K562 (cell line): ENCODE measurements around the gene SIRT2. TPM values are rescaled to one million over a fixed set of nuclear protein-coding genes. Genes with fewer than 3 reads are reported as not detected.

Source experiments
- DACH1 ChIP-seq: fragments of 450-650 bp; IDR thresholded peaks from 2 replicates; pipeline ENCODE4 v1.6.1; 2018; ENCODE audit not compliant: partially characterized antibody
- ESRRB ChIP-seq: fragments of 250-450 bp; sonication (Bioruptor Pico); IDR thresholded peaks from 2 replicates; pipeline ENCODE4 v1.5.0; 2020; ENCODE audit warnings: mild to moderate bottlenecking, moderate library complexity, borderline replicate concordance
- FOXM1 ChIP-seq, 2 experiments: fragments of 450-650 bp in 1 of 2; sonication (generic) in 1 of 2; formaldehyde crosslinking in 1 of 2; IDR thresholded peaks; 2 replicates each; pipeline versions ENCODE4 v1.6.1 to v1.9.0; 2017 to 2022; ENCODE audit warnings: low read depth in 2 of 2, mild to moderate bottlenecking in 2 of 2, missing genetic modification reagents in 1 of 2, moderate library complexity in 1 of 2
- LARP7 ChIP-seq: fragments of 450-650 bp; IDR thresholded peaks from 2 replicates; pipeline ENCODE4 v1.6.1; 2016
- MCM5 ChIP-seq: fragments of 450-650 bp; IDR thresholded peaks from 2 replicates; pipeline ENCODE4 v1.6.1; 2016; ENCODE audit warnings: low read depth
- MTF1 ChIP-seq: fragments of 250-450 bp; sonication (Bioruptor Pico); IDR thresholded peaks from 2 replicates; pipeline ENCODE4 v1.9.0; 2021; ENCODE audit warnings: moderate library complexity, mild to moderate bottlenecking, inconsistent platforms, borderline replicate concordance
- NEUROD1 ChIP-seq: fragments of 150-350 bp; IDR thresholded peaks from 2 replicates; pipeline ENCODE4 v1.6.1; 2014; ENCODE audit warnings: borderline replicate concordance, low read length, low read depth; ENCODE audit not compliant: partially characterized antibody
- NFATC3 ChIP-seq: fragments of 450-650 bp; IDR thresholded peaks from 2 replicates; pipeline ENCODE4 v1.6.1; 2017; ENCODE audit warnings: mild to moderate bottlenecking
- PHF20 ChIP-seq: fragments of 450-650 bp; IDR thresholded peaks from 2 replicates; pipeline ENCODE4 v1.6.1; 2018; ENCODE audit not compliant: partially characterized antibody
- SIN3A ChIP-seq, 2 experiments: fragments of 150-350 bp in 1 of 2; IDR thresholded peaks; 2 replicates each; pipeline ENCODE4 v1.6.1; 2011 to 2016; ENCODE audit warnings: borderline replicate concordance in 2 of 2, low read depth in 2 of 2, low read length in 2 of 2, mild to moderate bottlenecking in 2 of 2, moderate library complexity in 2 of 2; ENCODE audit not compliant: control insufficient read depth in 1 of 2
- SP1 ChIP-seq: sonication (generic); formaldehyde crosslinking; IDR thresholded peaks from 2 replicates; pipeline ENCODE4 v1.8.1; 2022; ENCODE audit warnings: mild to moderate bottlenecking, missing genetic modification reagents
- TCF3 ChIP-seq: sonication (generic); formaldehyde crosslinking; IDR thresholded peaks from 2 replicates; pipeline ENCODE4 v1.4.0; 2020; ENCODE audit warnings: mild to moderate bottlenecking, missing genetic modification reagents
- TFAP4 ChIP-seq: sonication (generic); formaldehyde crosslinking; IDR thresholded peaks from 2 replicates; pipeline ENCODE4 v1.8.0; 2022; ENCODE audit warnings: missing genetic modification reagents, mild to moderate bottlenecking, moderate library complexity, borderline replicate concordance
- polyA plus RNA-seq, 8 experiments: library from polyadenylated mRNA; depleted of rRNA in 4 of 8; stranded (reverse) in 5 of 8; unstranded in 3 of 8; fragments of >200 nt; fragmentation: Nextera tagmentation in 2 of 8; fragmentation: Illumina TruSeq in 1 of 8; extraction: Ambion mirVana in 2 of 8; extraction: Trizol in 1 of 8; gene quantifications; 2 replicates each; pipeline versions ENCODE4 v1.2.1 to v1.2.3, GENCODE V29; 2011 to 2014; ENCODE audit warnings: inconsistent platforms in 1 of 8, missing spikeins in 1 of 8
- total RNA-seq, 7 experiments: library from RNA; depleted of rRNA in 6 of 7; stranded (reverse); fragments of >200 nt in 6 of 7; fragmentation: Illumina TruSeq in 2 of 7; extraction: Trizol in 2 of 7; gene quantifications; 2 replicates each; pipeline versions ENCODE4 v1.2.1 to v1.2.3, GENCODE V29; 2011 to 2021; ENCODE audit warnings: low replicate concordance in 1 of 7
- TF ChIP-seq, protein P1 (sequence below): sonication (generic); formaldehyde crosslinking; IDR thresholded peaks from 2 replicates; pipeline ENCODE4 v1.8.1; 2023; ENCODE audit warnings: mild to moderate bottlenecking, missing genetic modification reagents
- TF ChIP-seq, protein P2 (sequence below): fragments of 450-650 bp; IDR thresholded peaks from 2 replicates; pipeline ENCODE4 v1.6.1; 2018; ENCODE audit warnings: mild to moderate bottlenecking, low read depth; ENCODE audit not compliant: partially characterized antibody
- TF ChIP-seq, protein P3 (sequence below), 2 experiments: IDR thresholded peaks in 1 of 2; conservative IDR thresholded peaks in 1 of 2; 2 replicates each; pipeline ENCODE4 v1.6.1; 2016; ENCODE audit warnings: low read depth in 2 of 2, mild to moderate bottlenecking in 1 of 2, missing compliant biosample characterization in 1 of 2, missing genetic modification characterization in 1 of 2, moderate library complexity in 1 of 2
- TF ChIP-seq, protein P4 (sequence below): fragments of 150-350 bp; conservative IDR thresholded peaks from 2 replicates; pipeline ENCODE4 v1.6.1; 2014; ENCODE audit warnings: low read length

SIRT2 gene
- total and polyA plus RNA-seq, 9 of the 15 experiments (the other 6 are each of a cell fraction or from before 2014, with no cell fraction given): 2.3 to 35.2 (median 22.9) TPM

- TF ChIP-seq, protein P1, sequence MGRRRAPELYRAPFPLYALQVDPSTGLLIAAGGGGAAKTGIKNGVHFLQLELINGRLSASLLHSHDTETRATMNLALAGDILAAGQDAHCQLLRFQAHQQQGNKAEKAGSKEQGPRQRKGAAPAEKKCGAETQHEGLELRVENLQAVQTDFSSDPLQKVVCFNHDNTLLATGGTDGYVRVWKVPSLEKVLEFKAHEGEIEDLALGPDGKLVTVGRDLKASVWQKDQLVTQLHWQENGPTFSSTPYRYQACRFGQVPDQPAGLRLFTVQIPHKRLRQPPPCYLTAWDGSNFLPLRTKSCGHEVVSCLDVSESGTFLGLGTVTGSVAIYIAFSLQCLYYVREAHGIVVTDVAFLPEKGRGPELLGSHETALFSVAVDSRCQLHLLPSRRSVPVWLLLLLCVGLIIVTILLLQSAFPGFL (CRISPR knock-in tag): no peak
- peak; percentile 55; the same call in 1 of the 2 replicates for TF ChIP-seq SP1 (CRISPR knock-in tag)
- TF ChIP-seq, protein P2, sequence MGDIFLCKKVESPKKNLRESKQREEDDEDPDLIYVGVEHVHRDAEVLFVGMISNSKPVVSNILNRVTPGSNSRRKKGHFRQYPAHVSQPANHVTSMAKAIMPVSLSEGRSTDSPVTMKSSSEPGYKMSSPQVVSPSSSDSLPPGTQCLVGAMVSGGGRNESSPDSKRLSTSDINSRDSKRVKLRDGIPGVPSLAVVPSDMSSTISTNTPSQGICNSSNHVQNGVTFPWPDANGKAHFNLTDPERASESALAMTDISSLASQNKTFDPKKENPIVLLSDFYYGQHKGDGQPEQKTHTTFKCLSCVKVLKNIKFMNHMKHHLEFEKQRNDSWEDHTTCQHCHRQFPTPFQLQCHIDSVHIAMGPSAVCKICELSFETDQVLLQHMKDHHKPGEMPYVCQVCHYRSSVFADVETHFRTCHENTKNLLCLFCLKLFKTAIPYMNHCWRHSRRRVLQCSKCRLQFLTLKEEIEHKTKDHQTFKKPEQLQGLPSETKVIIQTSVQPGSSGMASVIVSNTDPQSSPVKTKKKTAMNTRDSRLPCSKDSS: no peak
- no peak for TF ChIP-seq MTF1
- no peak for TF ChIP-seq NEUROD1
- TF ChIP-seq, protein P3, sequence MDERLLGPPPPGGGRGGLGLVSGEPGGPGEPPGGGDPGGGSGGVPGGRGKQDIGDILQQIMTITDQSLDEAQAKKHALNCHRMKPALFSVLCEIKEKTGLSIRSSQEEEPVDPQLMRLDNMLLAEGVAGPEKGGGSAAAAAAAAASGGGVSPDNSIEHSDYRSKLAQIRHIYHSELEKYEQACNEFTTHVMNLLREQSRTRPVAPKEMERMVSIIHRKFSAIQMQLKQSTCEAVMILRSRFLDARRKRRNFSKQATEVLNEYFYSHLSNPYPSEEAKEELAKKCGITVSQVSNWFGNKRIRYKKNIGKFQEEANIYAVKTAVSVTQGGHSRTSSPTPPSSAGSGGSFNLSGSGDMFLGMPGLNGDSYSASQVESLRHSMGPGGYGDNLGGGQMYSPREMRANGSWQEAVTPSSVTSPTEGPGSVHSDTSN (CRISPR knock-in tag; IDR thresholded peaks at IDR 0.05; ENCODE audit: low read depth): peak; percentile 90
- TF ChIP-seq, protein P3 (tag; conservative IDR thresholded peaks at IDR 0.05; ENCODE audit: low read depth): peak; percentile 100
- no peak for TF ChIP-seq DACH1
- TF ChIP-seq, protein P4, sequence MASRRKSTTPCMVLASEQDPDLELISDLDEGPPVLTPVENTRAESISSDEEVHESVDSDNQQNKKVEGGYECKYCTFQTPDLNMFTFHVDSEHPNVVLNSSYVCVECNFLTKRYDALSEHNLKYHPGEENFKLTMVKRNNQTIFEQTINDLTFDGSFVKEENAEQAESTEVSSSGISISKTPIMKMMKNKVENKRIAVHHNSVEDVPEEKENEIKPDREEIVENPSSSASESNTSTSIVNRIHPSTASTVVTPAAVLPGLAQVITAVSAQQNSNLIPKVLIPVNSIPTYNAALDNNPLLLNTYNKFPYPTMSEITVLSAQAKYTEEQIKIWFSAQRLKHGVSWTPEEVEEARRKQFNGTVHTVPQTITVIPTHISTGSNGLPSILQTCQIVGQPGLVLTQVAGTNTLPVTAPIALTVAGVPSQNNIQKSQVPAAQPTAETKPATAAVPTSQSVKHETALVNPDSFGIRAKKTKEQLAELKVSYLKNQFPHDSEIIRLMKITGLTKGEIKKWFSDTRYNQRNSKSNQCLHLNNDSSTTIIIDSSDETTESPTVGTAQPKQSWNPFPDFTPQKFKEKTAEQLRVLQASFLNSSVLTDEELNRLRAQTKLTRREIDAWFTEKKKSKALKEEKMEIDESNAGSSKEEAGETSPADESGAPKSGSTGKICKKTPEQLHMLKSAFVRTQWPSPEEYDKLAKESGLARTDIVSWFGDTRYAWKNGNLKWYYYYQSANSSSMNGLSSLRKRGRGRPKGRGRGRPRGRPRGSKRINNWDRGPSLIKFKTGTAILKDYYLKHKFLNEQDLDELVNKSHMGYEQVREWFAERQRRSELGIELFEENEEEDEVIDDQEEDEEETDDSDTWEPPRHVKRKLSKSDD: no peak
- TF ChIP-seq MCM5: no peak
- no peak for TF ChIP-seq SIN3A (IDR thresholded peaks at IDR 0.05; ENCODE audit: borderline replicate concordance in 2 of 2, control insufficient read depth in 1 of 2, low read depth in 2 of 2, low read length in 2 of 2)
- TF ChIP-seq NFATC3: no peak
- no peak for TF ChIP-seq ESRRB
- no peak for TF ChIP-seq PHF20
- TF ChIP-seq TFAP4 (CRISPR knock-in tag): peak; percentile 52
- peak; percentile 57 for TF ChIP-seq TCF3
- TF ChIP-seq LARP7: no peak
- no peak for TF ChIP-seq FOXM1 (IDR thresholded peaks at IDR 0.05; ENCODE audit: low read depth)
- no peak for TF ChIP-seq FOXM1 (CRISPR knock-in tag; IDR thresholded peaks at IDR 0.05; ENCODE audit: low read depth)
Observed at GRCh38 chr19:38862321-38863059, 36.9 kb downstream of the SIRT2 start (continued).
